Stimulated activated memory B cell treated with anti-CD40 and anti-IgM and Interleukin-4, amounts not matched to agents 10 μg/mL and 1 μg/mL and 100 μg/mL, for 72 hours (primary cell): Measurements from ENCODE around the gene CHSY3.

ENCODE experiments used
- ATAC-seq: fragments of 150-1000 bp; cut with Tn5 transposase; 2 replicates; pipeline ENCODE4 v1.10.0; 2021
- H3K27ac Mint-ChIP-seq: one replicate; pipeline ENCODE4 v1.8.0; 2022; ENCODE audit warnings: mild to moderate bottlenecking, mixed read lengths
- H3K27me3 Mint-ChIP-seq: one replicate; pipeline ENCODE4 v1.8.0; 2022; ENCODE audit warnings: mixed read lengths
- H3K36me3 Mint-ChIP-seq: one replicate; pipeline ENCODE4 v1.8.0; 2022; ENCODE audit warnings: mixed read lengths
- H3K4me1 Mint-ChIP-seq: one replicate; pipeline ENCODE4 v1.8.0; 2022; ENCODE audit warnings: mixed read lengths
- H3K4me3 Mint-ChIP-seq: one replicate; pipeline ENCODE4 v1.8.0; 2022; ENCODE audit warnings: mild to moderate bottlenecking, moderate library complexity, mixed read lengths
- H3K9me3 Mint-ChIP-seq: one replicate; pipeline ENCODE4 v1.8.0; 2022; ENCODE audit warnings: mixed read lengths

The CHSY3 gene

DNA sequence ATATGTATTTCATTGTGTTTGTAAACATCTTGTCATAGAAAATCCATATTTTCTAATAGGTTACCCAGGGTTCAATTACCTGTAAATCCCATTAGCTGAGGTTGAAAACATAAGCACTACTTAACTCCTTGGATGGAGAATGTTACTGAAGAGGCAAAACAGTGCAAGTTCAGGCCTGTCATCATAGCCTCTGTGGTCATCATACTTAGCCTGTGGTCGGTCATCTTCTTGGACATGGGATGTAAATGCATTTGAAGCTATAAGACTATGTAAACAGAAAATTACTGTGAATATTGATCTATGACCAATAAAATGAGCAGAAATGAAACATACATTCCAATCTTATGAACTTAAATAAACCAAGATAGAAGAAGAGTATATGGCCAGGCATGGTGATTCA lies 164.7 kb downstream of the CHSY3 start:
- Mint-ChIP-seq H3K27ac (no peak overlapping the region), H3K27me3 (no peaks in the 10 kb centered on the region), H3K4me1 (no peaks in the 10 kb centered on the region), H3K4me3 (no peak overlapping the region), H3K36me3 (no peaks in the 10 kb centered on the region), H3K9me3 (no peaks in the 10 kb centered on the region)
- no peak for ATAC-seq

DNA sequence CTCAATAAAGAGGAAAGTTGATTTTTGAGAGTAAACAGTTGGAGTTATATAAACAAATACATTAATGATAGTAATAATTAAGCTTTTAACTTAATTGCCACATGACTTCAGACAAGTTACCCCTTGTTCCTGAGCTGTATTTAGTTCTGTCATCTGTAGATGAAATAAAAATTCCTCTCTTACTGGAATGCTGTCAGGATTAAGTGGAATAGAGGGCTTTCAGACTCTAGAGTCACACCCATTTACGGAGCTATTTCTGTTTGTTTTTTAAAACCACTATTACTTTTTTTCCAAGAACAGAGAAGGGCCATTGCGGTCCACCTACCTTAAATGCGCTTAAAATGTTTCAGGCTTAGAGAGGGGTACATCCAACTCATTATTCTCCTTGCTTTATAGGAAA lies 170.6 kb downstream of the CHSY3 start:
- H3K27ac Mint-ChIP-seq: no peak overlapping the region
- H3K4me1 Mint-ChIP-seq: no peaks in the 10 kb centered on the region
- no peaks in the 10 kb centered on the region for H3K27me3 Mint-ChIP-seq
- ATAC-seq: no peak
- no peaks in the 10 kb centered on the region for H3K36me3 Mint-ChIP-seq
- H3K4me3 Mint-ChIP-seq: no peak overlapping the region
- no peaks in the 10 kb centered on the region for H3K9me3 Mint-ChIP-seq

DNA sequence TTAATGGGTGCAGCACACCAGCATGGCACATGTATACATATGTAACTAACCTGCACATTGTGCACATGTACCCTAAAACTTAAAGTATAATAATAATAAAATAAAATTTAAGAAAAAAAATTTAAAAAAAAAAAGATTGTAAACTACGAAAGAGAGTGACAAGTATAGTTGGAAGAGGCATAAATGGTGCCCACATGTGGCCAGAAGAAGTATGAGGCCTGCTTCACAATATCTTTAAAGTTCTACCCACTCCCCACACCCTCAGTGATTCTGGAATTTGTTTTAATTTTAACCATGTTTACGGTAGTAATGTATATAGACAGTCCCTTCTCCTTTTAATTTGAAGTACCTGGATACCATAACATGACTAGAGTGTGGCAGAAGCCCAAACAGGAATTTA lies 172.7 kb downstream of the CHSY3 start:
- no peaks in the 10 kb centered on the region for H3K36me3 Mint-ChIP-seq
- H3K27me3 Mint-ChIP-seq: no peaks in the 10 kb centered on the region
- no peak for ATAC-seq
- no peak overlapping the region for H3K4me3 Mint-ChIP-seq
- H3K27ac Mint-ChIP-seq: no peak overlapping the region
- no peaks in the 10 kb centered on the region for H3K4me1 Mint-ChIP-seq
- H3K9me3 Mint-ChIP-seq: no peaks in the 10 kb centered on the region

DNA sequence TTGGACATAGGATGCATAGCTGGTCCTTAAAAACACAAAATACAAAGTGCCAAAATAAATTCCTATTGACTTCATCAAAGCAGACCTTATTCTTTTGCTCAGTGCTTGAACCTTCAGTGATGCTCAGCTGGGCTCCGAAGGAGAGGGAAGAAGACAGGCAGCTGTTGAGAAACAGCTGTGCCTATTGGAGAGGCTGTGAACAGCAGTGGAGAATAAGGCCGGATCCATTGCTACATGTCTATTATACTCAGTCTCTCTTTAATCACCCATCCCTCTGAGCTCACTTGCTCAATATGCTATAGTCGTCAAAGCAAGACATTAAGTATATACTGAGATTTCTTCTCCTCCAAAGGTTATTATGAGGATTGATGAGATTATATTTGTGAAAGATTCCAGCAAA lies 174.4 kb downstream of the CHSY3 start:
- no peak overlapping the region for H3K4me3 Mint-ChIP-seq
- no peaks in the 10 kb centered on the region for H3K4me1 Mint-ChIP-seq
- H3K36me3 Mint-ChIP-seq: no peaks in the 10 kb centered on the region
- no peaks in the 10 kb centered on the region for H3K9me3 Mint-ChIP-seq
- no peak for ATAC-seq
- H3K27me3 Mint-ChIP-seq: no peaks in the 10 kb centered on the region
- no peak overlapping the region for H3K27ac Mint-ChIP-seq

DNA sequence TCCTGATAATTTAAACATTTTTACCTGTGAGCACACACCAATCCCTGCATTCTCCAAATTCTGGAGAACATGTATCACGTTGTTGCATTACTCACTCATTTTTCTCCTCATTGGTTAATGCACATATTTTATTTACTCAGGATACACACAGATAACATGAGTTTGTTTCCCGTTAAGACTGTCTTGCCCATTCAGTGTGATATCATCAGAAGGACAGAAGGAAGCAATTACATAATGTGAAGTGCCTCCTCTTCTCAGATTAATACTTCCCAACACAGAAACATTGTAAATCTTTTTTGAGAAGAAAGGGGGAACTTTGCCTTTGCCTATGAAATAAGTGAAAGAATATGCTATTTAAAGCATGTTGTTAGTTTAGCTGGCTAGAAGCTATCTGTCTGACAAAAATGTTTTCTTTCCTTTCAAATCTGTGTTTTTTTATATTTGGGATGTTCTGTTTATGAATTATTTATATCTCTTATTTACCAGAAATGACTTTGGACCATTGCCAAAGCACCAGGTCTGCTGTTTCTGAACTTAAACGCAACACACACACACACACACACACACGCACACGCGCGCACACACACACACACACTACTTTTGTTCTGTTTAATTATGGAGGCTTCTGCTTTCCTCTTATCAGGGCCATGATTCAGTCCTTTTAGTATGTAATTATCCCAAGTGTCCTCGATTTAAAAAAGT lies 186.5 kb downstream of the CHSY3 start:
- ATAC-seq: no peak
- Mint-ChIP-seq H3K4me3 (no peak overlapping the region), H3K9me3 (peaks cover 2% of the 10 kb centered on the region), H3K36me3 (no peaks in the 10 kb centered on the region), H3K4me1 (no peaks in the 10 kb centered on the region), H3K27me3 (no peaks in the 10 kb centered on the region), H3K27ac (no peak overlapping the region)

DNA sequence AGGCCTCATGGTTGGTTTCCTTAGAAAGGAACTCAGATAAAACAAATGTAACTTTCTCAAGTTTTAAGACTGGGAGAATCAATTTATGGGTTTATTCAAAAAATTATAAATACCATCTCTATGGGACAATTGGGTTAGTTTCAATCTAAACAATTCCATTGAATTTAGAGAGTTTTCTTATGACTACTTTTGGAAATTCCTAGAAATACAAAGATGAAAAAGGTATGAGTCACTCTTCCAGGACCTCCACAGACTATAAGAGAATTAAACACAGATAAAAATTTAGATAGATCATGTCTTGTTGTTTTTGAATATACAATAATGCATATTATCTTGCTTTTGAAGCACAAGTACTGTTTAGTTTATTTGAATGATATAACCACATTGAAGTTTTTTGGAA lies 188.7 kb downstream of the CHSY3 start:
- no peak overlapping the region for H3K27ac Mint-ChIP-seq
- no peak for ATAC-seq
- no peak overlapping the region for H3K4me3 Mint-ChIP-seq
- peaks cover 2% of the 10 kb centered on the region for H3K9me3 Mint-ChIP-seq
- H3K27me3 Mint-ChIP-seq: no peaks in the 10 kb centered on the region
- H3K36me3 Mint-ChIP-seq: no peaks in the 10 kb centered on the region
- H3K4me1 Mint-ChIP-seq: no peaks in the 10 kb centered on the region

DNA sequence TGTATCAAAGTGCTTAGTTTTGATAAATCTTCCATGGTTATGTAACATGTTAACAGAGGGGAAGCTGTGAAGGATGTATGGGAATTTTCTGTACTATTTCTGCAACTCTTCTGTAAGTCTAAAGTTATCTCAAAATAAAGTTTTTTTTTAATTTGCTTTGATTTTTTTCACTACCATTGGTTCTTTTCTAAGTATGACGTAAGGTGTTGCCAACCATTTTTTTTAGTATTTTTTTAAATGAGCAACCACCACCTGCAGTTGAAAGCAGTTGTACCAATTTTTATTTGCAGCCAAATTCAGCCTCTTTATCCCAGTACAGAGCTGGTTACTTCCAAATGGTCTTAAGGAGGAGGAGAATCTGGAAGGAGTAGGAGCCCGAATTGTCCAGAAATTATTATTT lies 192.2 kb downstream of the CHSY3 start:
- no peak for ATAC-seq
- Mint-ChIP-seq H3K27me3 (no peaks in the 10 kb centered on the region), H3K9me3 (peaks cover 2% of the 10 kb centered on the region), H3K4me1 (no peaks in the 10 kb centered on the region), H3K27ac (no peak overlapping the region), H3K36me3 (no peaks in the 10 kb centered on the region), H3K4me3 (no peak overlapping the region)

DNA sequence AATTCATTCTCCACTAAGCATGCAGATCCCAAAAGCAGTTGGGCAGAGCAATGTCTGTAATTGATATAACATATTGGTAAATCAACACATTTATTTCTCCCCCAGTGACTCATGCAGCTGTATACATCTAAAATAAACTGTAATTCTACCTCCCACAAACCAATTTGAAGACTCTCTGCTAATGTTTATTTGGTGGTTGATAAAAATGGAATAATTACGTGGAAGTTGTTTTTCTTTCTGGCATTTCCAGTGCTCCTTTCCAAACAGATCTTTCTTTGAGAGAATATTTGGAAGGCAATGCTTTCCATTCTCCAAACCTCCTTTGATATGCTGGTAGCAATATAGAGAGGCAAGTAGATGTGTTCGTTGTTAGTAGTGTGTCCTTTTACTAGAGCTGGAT lies 194.7 kb downstream of the CHSY3 start:
- Mint-ChIP-seq H3K4me1 (no peaks in the 10 kb centered on the region), H3K27ac (no peak overlapping the region), H3K9me3 (no peaks in the 10 kb centered on the region), H3K36me3 (no peaks in the 10 kb centered on the region), H3K27me3 (no peaks in the 10 kb centered on the region), H3K4me3 (no peak overlapping the region)
- no peak for ATAC-seq

DNA sequence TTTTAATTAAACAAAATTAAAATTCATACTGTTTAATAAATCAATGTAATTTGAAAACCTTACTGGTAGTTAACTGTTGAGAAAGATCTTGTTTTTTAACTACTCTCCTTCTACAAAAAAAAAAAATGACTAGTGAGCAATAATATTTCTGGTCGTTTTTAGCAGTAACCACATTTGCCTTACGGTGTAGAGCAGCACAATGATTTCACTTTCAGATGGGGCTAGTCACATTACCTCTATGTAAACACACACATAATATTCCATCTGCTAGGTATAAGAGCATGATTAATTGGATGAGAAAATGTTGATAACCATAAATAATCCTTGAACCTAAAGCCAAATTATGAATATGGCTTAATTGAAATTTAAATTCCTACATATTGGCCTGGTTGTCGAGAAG lies 198.1 kb downstream of the CHSY3 start:
- no peak for ATAC-seq
- Mint-ChIP-seq H3K9me3 (no peaks in the 10 kb centered on the region), H3K27me3 (no peaks in the 10 kb centered on the region), H3K4me3 (no peak overlapping the region), H3K27ac (no peak overlapping the region), H3K36me3 (no peaks in the 10 kb centered on the region), H3K4me1 (no peaks in the 10 kb centered on the region)

DNA sequence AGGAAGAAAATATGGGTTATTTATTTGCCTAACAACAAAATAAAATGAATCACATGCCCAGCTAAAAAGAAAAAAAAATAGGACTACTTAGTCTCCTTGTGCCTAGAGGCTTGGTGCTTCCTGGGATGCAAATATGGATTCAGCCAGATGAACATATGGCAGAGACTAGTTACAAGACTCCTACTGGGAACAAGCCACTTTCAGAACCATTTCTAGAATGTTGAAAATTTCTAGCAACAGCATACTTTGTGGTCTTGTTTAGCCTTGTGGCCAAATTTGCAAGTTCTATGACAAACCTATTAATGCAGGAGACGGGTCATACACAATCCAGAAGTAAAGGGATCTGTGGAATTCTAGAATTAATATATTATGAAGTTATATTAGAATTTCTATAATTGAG lies 198.7 kb downstream of the CHSY3 start:
- no peak overlapping the region for H3K4me3 Mint-ChIP-seq
- ATAC-seq: no peak
- no peaks in the 10 kb centered on the region for H3K9me3 Mint-ChIP-seq
- H3K4me1 Mint-ChIP-seq: no peaks in the 10 kb centered on the region
- no peak overlapping the region for H3K27ac Mint-ChIP-seq
- no peaks in the 10 kb centered on the region for H3K27me3 Mint-ChIP-seq
- H3K36me3 Mint-ChIP-seq: no peaks in the 10 kb centered on the region

DNA sequence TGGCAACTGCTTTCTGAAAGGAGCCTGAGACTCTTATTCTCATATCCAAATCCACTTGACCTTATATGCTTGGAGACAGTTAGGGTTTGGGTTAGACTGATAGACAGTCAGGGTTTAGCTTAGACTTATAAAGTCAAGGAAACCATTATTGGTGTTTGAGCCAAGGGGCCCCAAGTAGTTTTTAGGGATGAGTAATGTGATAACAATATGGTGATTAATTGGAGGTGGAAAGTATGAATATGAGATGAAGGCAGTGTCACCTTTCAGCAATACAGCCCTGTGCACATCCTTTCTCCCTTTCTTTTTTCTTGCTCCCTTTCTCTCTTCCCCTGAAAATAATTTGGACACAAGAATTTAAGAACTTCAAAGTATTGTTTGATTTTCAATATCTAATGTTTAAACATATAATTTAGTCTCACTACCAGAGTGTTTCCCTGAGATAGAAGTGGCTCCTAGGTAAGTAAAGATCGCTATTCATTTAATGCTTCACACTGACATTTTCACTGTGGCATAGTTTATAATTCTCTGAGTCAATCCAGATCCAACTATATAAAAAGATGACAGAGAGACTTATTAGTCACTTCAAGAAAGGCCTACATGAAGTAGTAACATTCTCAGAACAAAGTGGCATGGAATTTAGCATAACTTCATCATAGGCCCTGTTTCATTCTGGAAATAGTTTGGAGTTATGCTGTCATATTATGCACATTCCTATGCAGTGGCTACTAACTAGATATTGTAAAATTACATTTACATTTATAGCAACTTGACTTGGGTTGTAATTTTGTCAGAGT lies 200.8 kb downstream of the CHSY3 start:
- no peak overlapping the region for H3K4me3 Mint-ChIP-seq
- H3K4me1 Mint-ChIP-seq: no peaks in the 10 kb centered on the region
- H3K36me3 Mint-ChIP-seq: no peaks in the 10 kb centered on the region
- ATAC-seq: no peak
- H3K27ac Mint-ChIP-seq: no peak overlapping the region
- no peaks in the 10 kb centered on the region for H3K27me3 Mint-ChIP-seq
- no peaks in the 10 kb centered on the region for H3K9me3 Mint-ChIP-seq

DNA sequence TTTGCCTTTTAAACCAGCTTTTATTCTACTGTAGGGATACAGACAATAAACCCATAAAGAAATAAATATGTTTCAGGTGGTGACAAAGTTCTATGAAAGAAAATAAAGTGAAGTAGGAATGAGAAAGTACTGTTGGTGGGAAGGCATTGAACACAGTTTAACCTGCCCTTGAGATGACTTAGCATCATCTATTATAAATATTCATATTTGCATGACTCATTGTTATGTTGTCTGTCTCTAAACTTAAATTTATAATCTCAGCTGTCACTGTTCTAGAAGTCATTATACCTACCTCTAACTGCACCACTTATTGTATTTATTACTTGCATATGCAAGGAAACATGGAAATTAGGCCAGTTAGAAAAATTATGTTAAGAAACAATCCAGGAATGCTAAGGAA lies 202.2 kb downstream of the CHSY3 start:
- Mint-ChIP-seq H3K36me3 (no peaks in the 10 kb centered on the region), H3K4me3 (no peak overlapping the region), H3K27ac (no peak overlapping the region), H3K9me3 (no peaks in the 10 kb centered on the region), H3K4me1 (no peaks in the 10 kb centered on the region), H3K27me3 (no peaks in the 10 kb centered on the region)
- ATAC-seq: no peak

DNA sequence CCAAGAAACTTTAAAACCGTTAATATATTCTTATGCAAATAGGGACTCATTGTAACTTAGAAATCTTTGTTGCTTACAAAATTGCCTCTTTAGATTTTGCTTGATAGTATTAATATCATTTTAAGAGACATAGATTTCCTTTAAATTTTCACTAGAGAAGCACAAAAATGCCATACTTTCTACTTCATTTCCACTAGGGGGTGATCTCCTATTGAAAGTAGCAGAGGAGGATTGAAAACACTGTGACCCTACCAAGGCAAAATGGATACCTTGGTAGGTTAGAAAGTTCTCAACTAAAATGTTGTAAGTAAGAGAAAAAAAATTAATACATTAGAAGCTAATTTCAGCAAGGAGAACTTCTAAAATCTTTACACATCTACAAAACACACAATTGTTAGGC lies 204.9 kb downstream of the CHSY3 start:
- Mint-ChIP-seq H3K27me3 (no peaks in the 10 kb centered on the region), H3K9me3 (no peaks in the 10 kb centered on the region), H3K4me3 (no peak overlapping the region), H3K27ac (no peak overlapping the region), H3K36me3 (no peaks in the 10 kb centered on the region), H3K4me1 (no peaks in the 10 kb centered on the region)
- no peak for ATAC-seq

DNA sequence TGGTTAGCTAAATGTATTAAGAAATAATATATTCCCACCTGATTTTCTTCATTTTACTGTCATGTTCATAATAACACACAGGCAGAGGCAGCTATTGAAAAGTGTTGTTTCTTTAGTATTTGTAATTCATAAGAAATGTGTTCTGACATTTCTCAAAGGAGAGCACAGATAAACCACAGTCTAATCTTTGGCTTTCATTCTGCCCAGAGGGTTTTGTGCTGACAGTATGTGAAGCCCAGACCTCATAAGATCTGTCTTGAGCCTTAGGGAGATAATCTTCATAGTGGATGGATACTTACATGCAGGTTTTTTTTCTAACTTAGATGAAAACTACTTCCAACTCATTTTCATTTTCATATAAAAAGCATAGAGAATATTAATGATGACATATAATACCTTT lies 206.1 kb downstream of the CHSY3 start:
- no peak for ATAC-seq
- Mint-ChIP-seq H3K27me3 (no peaks in the 10 kb centered on the region), H3K4me3 (no peak overlapping the region), H3K27ac (no peak overlapping the region), H3K4me1 (no peaks in the 10 kb centered on the region), H3K36me3 (no peaks in the 10 kb centered on the region), H3K9me3 (no peaks in the 10 kb centered on the region)

DNA sequence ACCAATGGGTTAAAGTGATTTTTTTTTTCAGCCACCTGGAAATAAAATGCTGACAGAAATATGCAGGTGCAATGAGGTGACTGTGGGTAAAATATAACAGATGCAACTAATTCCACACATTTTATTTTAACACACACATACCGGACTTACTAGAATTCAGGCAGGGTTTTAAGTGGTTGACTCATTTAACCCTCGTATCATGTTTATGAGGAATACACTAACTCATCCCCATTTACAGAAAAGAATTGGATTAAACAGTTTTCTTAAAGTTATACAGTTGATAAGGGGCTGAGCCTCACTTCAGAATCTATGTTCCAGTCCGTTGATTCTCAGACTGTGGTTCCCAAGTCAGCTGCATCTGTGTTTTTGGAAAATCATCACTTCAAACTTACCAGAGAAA lies 207.5 kb downstream of the CHSY3 start:
- H3K27ac Mint-ChIP-seq: no peak overlapping the region
- H3K4me3 Mint-ChIP-seq: no peak overlapping the region
- H3K4me1 Mint-ChIP-seq: no peaks in the 10 kb centered on the region
- no peaks in the 10 kb centered on the region for H3K36me3 Mint-ChIP-seq
- no peak for ATAC-seq
- no peaks in the 10 kb centered on the region for H3K27me3 Mint-ChIP-seq
- no peaks in the 10 kb centered on the region for H3K9me3 Mint-ChIP-seq

DNA sequence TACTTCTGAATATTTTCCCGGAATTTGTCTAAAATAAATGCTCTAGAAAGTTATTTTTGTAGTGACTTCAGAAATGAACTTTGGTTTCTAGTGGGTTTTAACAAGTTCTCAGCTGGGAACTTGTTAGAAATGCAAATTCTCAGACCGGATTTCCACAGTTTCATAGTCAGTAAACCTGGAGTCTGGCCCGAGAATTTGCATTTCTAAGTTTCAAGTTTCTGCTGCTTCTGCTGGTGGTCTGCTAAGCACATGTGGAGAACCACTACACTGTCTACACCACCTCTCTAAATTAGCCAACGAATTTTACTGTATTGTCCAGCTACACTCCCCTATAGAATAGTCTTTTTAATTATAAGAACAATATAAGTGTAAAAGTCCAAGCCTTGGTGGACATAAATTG lies 208.0 kb downstream of the CHSY3 start:
- Mint-ChIP-seq H3K27ac (no peak overlapping the region), H3K4me1 (no peaks in the 10 kb centered on the region), H3K4me3 (no peak overlapping the region), H3K27me3 (no peaks in the 10 kb centered on the region), H3K9me3 (no peaks in the 10 kb centered on the region), H3K36me3 (no peaks in the 10 kb centered on the region)
- no peak for ATAC-seq
